H9 (cell line): ENCODE results near the gene PHGDH. TPM values are rescaled to one million over a fixed set of nuclear protein-coding genes. Genes with fewer than 3 reads are reported as not detected.

Experiments used
- DNase-seq: peaks from one replicate; pipeline ENCODE4 v3.0.0-alpha.2; 2017
- H2AFZ ChIP-seq: one replicate; pipeline ENCODE4 v1.6.1; 2013; ENCODE audit warnings: mild to moderate bottlenecking, low read length, control low read depth, moderate library complexity
- H2AK5ac ChIP-seq: 2 replicates; pipeline ENCODE4 v1.6.1; 2013; ENCODE audit warnings: low read length, control low read depth, mixed read lengths; ENCODE audit not compliant: insufficient read length
- H2BK120ac ChIP-seq: one replicate; pipeline ENCODE4 v1.6.1; 2013; ENCODE audit warnings: low read depth, mild to moderate bottlenecking, low read length, control low read depth, inconsistent platforms; ENCODE audit not compliant: poor library complexity, severe bottlenecking
- H2BK12ac ChIP-seq: 2 replicates; pipeline ENCODE4 v1.6.1; 2013; ENCODE audit warnings: low read length, control low read depth, mixed read lengths, low read depth; ENCODE audit not compliant: insufficient read length
- H2BK15ac ChIP-seq: 2 replicates; pipeline ENCODE4 v1.6.1; 2013; ENCODE audit warnings: low read depth, low read length, control low read depth
- H2BK20ac ChIP-seq: one replicate; pipeline ENCODE4 v1.6.1; 2013; ENCODE audit warnings: low read depth, mild to moderate bottlenecking, low read length, control low read depth, inconsistent platforms; ENCODE audit not compliant: poor library complexity, severe bottlenecking
- H2BK5ac ChIP-seq: 2 replicates; pipeline ENCODE4 v1.6.1; 2013; ENCODE audit warnings: low read length, control low read depth, mixed read lengths; ENCODE audit not compliant: insufficient read length
- H3K14ac ChIP-seq: 2 replicates; pipeline ENCODE4 v1.6.1; 2013; ENCODE audit warnings: low read length, control low read depth; ENCODE audit not compliant: insufficient read depth
- H3K18ac ChIP-seq: 2 replicates; pipeline ENCODE4 v1.6.1; 2013; ENCODE audit warnings: low read depth, mild to moderate bottlenecking, mixed read lengths, low read length, control low read depth; ENCODE audit not compliant: insufficient read length
- H3K23ac ChIP-seq: 2 replicates; pipeline ENCODE4 v1.6.1; 2013; ENCODE audit warnings: low read length, control low read depth, mixed read lengths, low read depth; ENCODE audit not compliant: insufficient read length
- H3K23me2 ChIP-seq: 2 replicates; pipeline ENCODE4 v1.6.1; 2013; ENCODE audit warnings: low read depth, mild to moderate bottlenecking, mixed read lengths, low read length, control low read depth; ENCODE audit not compliant: insufficient read length, poor library complexity, severe bottlenecking
- H3K27ac ChIP-seq: 2 replicates; pipeline ENCODE4 v1.5.1; 2013; ENCODE audit warnings: low read length, control low read depth, mixed read lengths, low read depth; ENCODE audit not compliant: insufficient read length
- H3K27me3 ChIP-seq: 2 replicates; pipeline ENCODE4 v1.6.1; 2013; ENCODE audit warnings: low read length, control low read depth, inconsistent platforms; ENCODE audit not compliant: insufficient read depth
- H3K4ac ChIP-seq: 2 replicates; pipeline ENCODE4 v1.6.1; 2013; ENCODE audit warnings: low read depth, mild to moderate bottlenecking, control low read depth, inconsistent platforms, low read length, moderate library complexity
- H3K4me1 ChIP-seq: 2 replicates; pipeline ENCODE4 v1.6.1; 2013; ENCODE audit warnings: low read length, control low read depth, inconsistent platforms; ENCODE audit not compliant: insufficient read depth
- H3K4me2 ChIP-seq: 2 replicates; pipeline ENCODE4 v1.6.1; 2013; ENCODE audit warnings: low read length, control low read depth, mixed read lengths; ENCODE audit not compliant: insufficient read length, insufficient read depth
- H3K56ac ChIP-seq: 2 replicates; pipeline ENCODE4 v1.6.1; 2013; ENCODE audit warnings: low read depth, mild to moderate bottlenecking, mixed read lengths, low read length, control low read depth; ENCODE audit not compliant: insufficient read length
- H3K79me1 ChIP-seq: 2 replicates; pipeline ENCODE4 v1.6.1; 2013; ENCODE audit warnings: low read depth, mild to moderate bottlenecking, moderate library complexity, low read length, control low read depth, inconsistent platforms; ENCODE audit not compliant: insufficient read depth, poor library complexity, severe bottlenecking
- H3K79me2 ChIP-seq: 2 replicates; pipeline ENCODE4 v1.6.1; 2013; ENCODE audit warnings: low read length, control low read depth, inconsistent platforms; ENCODE audit not compliant: insufficient read depth
- H3K9ac ChIP-seq: 2 replicates; pipeline ENCODE4 v1.6.1; 2013; ENCODE audit warnings: low read length, control low read depth, mixed read lengths; ENCODE audit not compliant: insufficient read length; ENCODE audit errors: extremely low read depth
- H3K9me3 ChIP-seq: one replicate; pipeline ENCODE4 v1.6.1; 2013; ENCODE audit warnings: low read depth, low read length, inconsistent platforms; ENCODE audit not compliant: control insufficient read depth
- H3T11ph ChIP-seq: one replicate; pipeline ENCODE4 v1.6.1; 2013; ENCODE audit warnings: mild to moderate bottlenecking, low read length, control low read depth, inconsistent platforms
- H4K20me1 ChIP-seq: one replicate; pipeline ENCODE4 v1.6.1; 2013; ENCODE audit not compliant: control insufficient read depth, insufficient read length, insufficient read depth
- H4K5ac ChIP-seq: 2 replicates; pipeline ENCODE4 v1.6.1; 2013; ENCODE audit warnings: low read depth, mild to moderate bottlenecking, mixed read lengths, low read length, control low read depth; ENCODE audit not compliant: insufficient read length
- H4K8ac ChIP-seq: replicated peaks from 2 replicates; pipeline ENCODE4 v1.6.1; 2013; ENCODE audit warnings: low read length, control low read depth, mixed read lengths, low read depth; ENCODE audit not compliant: insufficient read length
- H4K91ac ChIP-seq: 2 replicates; pipeline ENCODE4 v1.6.1; 2013; ENCODE audit warnings: low read depth, mild to moderate bottlenecking, moderate library complexity, mixed read lengths, low read length, control low read depth; ENCODE audit not compliant: insufficient read length
- H3K27ac Mint-ChIP-seq, 3 experiments: 2 replicates in 2 of 3; 3 replicates in 1 of 3; pipeline ENCODE4 v1.8.0; 2020 to 2021; ENCODE audit warnings: mixed read lengths in 3 of 3, mild to moderate bottlenecking in 1 of 3, moderate library complexity in 1 of 3
- H3K27me3 Mint-ChIP-seq: 2 replicates; pipeline ENCODE4 v1.8.0; 2021; ENCODE audit warnings: low read depth, mild to moderate bottlenecking, moderate library complexity, mixed read lengths
- H3K36me3 Mint-ChIP-seq, 3 experiments: 2 replicates in 2 of 3; 3 replicates in 1 of 3; pipeline ENCODE4 v1.8.0; 2020 to 2021; ENCODE audit warnings: low read depth in 3 of 3, mixed read lengths in 3 of 3; ENCODE audit not compliant: insufficient read depth in 1 of 3
- H3K4me1 Mint-ChIP-seq, 2 experiments: 2 replicates each; pipeline ENCODE4 v1.8.0; 2020; ENCODE audit warnings: mixed read lengths in 2 of 2
- H3K4me3 Mint-ChIP-seq, 2 experiments: 2 replicates in 1 of 2; 3 replicates in 1 of 2; pipeline ENCODE4 v1.8.0; 2020 to 2021; ENCODE audit warnings: mild to moderate bottlenecking in 2 of 2, mixed read lengths in 2 of 2, moderate library complexity in 1 of 2
- H3K9me3 Mint-ChIP-seq, 2 experiments: 2 replicates in 1 of 2; 3 replicates in 1 of 2; pipeline ENCODE4 v1.8.0; 2020; ENCODE audit warnings: mild to moderate bottlenecking in 2 of 2, mixed read lengths in 2 of 2, moderate library complexity in 1 of 2
- CTCF ChIP-seq: fragments of 200-600 bp; sonication (generic); conservative IDR thresholded peaks from 3 replicates; pipeline ENCODE4 v1.8.0; 2021; ENCODE audit warnings: antibody characterized with exemption, mild to moderate bottlenecking
- WGBS: extraction: QIAGEN DNeasy Blood & Tissue Kit; methylation state at CpG from one replicate; pipeline ENCODE4 v1.1.7; 2013; ENCODE audit warnings: missing lambda C conversion rate, low lambda C conversion rate, mixed read lengths; ENCODE audit not compliant: insufficient read length; ENCODE audit errors: extremely low coverage; 5-methylcytosine and 5-hydroxymethylcytosine counted together
- total RNA-seq: library from RNA; stranded (reverse); gene quantifications from 2 replicates; pipeline ENCODE4 v1.2.1, GENCODE V29; 2021

Gene PHGDH
- total RNA-seq, 1 experiment from 2014 or later, result 458 TPM

DNA sequence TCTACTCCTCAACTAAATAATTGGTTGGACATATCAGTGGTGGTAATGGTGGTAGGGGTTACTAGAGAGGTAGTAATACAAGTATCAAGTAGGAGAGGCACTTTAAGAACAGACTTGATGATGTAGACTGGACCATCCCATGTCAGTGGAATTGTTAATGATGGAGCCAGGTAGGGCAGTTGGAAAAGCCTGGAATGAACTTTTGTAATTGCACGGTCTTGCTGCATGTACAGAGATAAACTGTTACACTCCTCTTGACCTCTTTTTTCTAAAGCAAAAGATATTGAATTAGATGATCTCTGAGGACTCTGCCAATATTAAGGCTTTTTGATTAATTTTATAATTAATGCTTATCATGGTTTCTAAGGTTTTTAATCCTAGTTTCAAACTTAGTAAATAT, 51.2 kb downstream of the PHGDH start:
- Histone ChIP-seq H4K20me1 (no peaks in the 10 kb centered on the region), H4K5ac (no peak overlapping the region), H2BK120ac (no peak overlapping the region), H2BK20ac (no peak overlapping the region), H3K4ac (no peak overlapping the region), H3K27ac (no peak overlapping the region), H2AK5ac (no peak overlapping the region), H3K79me2 (no peaks in the 10 kb centered on the region), H2BK12ac (no peak overlapping the region), H3K23ac (no peak overlapping the region), H3K9ac (no peak overlapping the region), H3K79me1 (no peaks in the 10 kb centered on the region), H3K9me3 (no peaks in the 10 kb centered on the region), H3K4me2 (no peak overlapping the region), H4K91ac (no peak overlapping the region), H3T11ph (no peak overlapping the region), H3K4me1 (no peaks in the 10 kb centered on the region), H2BK15ac (no peak overlapping the region), H2AFZ (no peak overlapping the region), H2BK5ac (no peak overlapping the region), H3K56ac (no peak overlapping the region), H3K14ac (no peak overlapping the region), H3K27me3 (no peaks in the 10 kb centered on the region), H3K23me2 (no peaks in the 10 kb centered on the region), H3K18ac (no peak overlapping the region), H4K8ac (no peak overlapping the region)
- Mint-ChIP-seq H3K27me3 (peaks cover 7% of the 10 kb centered on the region), H3K9me3 (no peaks in the 10 kb centered on the region; a peak in 1 of 5 replicates), H3K4me3 (no peak overlapping the region), H3K36me3 (no peaks in the 10 kb centered on the region), H3K4me1 (0 out of 4 replicates have a peak, but pooled peaks cover 2% of the 10 kb centered on the region in 2 experiments), H3K27ac (no peak overlapping the region)
- no peak for TF ChIP-seq CTCF
- no peak for DNase-seq
- WGBS, result no CpG with 5 or more reads among the region's 1 CpG
